HG02610 (cell line): ENCODE results near the gene FARP1.

ENCODE experiments used
- ATAC-seq: cut with Tn5 transposase; IDR thresholded peaks from one replicate; pipeline ENCODE4 v1.9.1; 2021; ENCODE audit warnings: mild to moderate bottlenecking, moderate library complexity; ENCODE audit not compliant: unreplicated experiment

The FARP1 gene

DNA sequence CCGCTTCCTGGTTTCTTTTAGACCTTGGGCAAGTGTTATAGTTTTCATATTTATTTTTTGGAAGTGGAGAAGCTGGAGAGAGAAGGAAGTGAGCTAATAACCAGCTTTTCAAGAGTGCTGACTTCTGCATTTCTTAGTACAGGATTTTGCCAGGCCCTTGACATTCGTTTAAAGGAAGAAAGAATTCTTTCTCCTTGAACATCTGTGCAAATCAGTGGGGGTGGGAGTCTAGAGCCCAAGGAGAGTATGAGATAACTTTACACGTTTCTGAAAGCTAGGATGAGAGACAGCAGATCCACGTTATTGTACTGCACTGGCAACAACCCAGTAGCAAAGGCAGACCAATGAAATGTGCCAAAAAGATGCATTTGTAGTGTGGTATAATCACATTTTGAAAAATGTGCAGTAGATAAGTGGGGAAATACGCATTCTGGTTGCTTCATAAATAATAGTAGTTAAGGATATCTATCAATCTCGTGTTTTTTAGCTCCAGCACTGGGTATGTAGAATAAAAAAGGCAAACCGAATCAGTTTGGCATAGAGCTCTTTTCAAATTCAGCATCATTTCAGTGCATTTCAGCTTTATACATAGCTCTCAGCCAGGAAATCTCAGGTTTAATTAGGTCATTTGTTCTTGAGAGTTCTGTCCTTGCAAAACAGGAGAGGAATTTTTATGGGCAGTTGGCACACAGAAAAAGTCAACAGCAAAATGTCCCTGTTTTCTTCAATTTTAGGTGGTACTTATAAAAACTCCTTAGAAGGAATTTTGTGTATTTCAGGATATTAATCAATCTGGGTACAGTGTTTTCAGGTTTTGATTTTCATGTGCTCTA, 29.9 kb downstream of the FARP1 start:
- no peak for ATAC-seq

DNA sequence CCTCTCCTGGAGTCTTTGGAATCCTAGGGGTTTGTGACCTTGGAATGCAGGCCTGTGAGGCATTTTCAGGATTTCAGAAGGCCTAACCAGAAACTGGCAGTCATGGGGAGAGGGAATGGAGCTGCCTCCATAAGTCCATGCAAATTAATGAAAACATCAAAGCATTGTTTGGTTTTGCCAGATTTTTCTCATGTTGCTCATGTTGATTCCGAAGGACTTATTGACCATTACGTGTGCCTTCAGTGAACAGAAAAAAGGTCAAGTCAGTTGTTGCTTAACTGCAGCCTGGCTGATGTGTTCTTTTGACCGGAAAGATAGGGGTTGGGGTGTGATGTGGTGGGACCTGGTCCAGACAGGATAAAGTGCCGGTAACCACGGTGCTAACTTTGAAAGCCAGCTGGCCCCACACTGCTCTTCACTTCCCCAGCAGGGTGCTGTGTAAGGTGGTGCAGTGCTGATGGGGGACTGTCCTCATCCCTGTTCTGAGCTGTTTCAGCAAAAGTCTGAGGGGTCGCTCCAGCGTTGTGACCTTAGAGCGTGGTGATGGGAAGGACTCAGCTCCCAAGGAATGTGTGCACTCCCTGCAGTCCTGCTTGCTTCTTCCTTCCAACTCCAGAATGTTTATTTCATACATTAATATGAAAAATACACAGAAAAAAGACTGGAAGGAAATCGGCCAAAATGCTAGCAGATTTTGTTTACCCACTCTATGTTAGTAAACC, 30.7 kb downstream of the FARP1 start:
- no peak for ATAC-seq

DNA sequence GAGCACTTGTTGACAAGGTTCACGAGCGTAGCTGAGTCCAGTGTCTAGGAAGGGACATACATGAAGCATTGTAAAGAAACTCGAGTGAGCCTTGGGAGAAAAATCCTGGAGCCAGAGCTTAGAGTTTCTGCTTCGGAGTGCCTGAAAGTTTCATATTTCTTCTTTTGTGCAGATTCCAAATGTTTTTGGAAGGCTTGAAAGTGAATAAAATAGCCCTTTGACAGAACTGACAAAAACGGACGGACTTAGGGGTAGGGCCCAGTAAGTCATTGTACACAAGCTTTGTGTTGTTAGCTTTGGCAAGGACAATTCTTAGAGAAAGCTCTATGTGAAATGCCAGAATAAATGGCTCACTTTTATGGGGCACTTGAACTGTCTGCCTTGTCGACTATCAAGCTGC, 31.4 kb downstream of the FARP1 start:
- no peak for ATAC-seq

DNA sequence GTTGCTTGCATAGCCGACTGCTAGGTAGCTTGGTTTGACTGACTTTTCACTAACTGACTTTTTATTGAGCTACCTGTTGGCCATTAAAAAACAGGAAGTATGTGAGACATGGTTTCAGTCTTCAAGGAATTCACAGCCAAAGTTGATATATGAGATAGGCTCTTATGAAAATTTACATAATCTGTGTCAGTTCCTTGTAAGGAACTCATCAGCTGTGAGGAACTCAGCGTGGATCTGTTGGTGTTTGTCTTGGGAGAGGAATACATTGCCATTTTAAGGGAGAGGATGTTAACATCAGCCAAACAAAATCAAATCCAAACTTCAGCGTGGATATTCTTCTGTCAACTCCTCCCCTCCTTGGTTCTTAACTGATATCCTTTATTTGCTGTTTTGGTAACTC, 32.1 kb downstream of the FARP1 start:
- no peak for ATAC-seq

DNA sequence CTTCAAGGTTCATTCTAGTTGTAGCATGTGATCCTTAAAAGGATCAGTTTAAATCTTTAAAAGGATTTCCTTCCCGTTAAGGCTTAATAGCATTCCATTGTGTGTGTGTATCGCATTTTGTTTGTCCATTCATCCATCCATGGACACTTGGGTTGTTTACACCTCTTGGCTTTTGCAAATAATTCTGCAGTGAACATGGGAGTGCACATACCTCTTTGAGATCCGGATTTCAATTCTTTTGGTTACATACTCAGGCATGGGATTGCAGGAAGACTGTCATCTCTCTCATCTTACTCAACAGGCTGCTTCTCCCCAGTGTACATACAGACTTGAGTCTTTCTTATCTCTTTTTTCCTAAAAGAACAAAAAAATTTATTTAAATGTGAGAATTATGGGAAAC, 32.9 kb downstream of the FARP1 start:
- ATAC-seq, result no peak

DNA sequence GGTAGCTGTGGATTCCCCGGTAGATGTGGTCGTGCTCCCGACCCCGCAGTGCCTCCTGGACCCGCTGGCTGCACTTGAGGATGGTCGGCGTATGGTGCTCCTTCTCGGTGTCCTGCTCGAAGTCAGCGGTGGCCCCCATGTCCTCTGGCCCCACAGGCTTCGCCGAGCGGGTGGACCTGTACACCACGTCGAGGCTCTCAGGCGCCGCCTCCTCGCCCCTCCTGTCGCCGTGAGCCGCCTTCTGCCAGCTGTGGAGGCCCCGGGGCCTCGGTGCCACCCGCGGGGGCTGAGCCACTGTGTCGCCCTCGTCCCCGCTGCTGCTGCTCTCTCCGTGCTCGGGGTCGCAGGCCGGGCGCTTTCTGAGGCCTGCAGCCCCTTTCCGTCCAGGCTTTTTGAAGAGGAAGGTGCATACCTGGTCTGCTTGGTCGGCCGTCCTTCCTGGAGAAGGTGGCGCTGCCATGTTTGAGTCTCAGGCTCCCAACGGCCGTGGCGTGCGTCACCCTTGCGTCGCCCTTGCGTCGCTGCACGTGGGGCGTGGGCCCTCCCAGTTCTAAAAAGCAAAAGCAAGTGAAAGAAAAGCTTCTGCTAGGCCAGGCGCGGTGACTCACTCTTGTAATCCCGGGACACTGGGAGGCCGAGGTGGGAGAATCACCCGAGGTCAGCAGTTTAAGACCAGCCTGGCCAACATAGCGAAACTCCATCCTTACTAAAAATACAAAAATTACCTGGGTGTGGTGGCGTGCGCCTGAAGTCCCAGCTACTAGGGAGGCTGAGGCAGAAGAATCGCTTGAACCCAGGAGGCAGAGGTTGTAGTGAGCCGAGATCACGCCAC, 34.1 kb downstream of the FARP1 start, which contains the start of gene RNF113B:
Gene RNF113B (minus strand): TSS at position 493 of the 832 bp plus-strand sequence. CDS start 33 bp downstream, at position 460.
- no peak for ATAC-seq

DNA sequence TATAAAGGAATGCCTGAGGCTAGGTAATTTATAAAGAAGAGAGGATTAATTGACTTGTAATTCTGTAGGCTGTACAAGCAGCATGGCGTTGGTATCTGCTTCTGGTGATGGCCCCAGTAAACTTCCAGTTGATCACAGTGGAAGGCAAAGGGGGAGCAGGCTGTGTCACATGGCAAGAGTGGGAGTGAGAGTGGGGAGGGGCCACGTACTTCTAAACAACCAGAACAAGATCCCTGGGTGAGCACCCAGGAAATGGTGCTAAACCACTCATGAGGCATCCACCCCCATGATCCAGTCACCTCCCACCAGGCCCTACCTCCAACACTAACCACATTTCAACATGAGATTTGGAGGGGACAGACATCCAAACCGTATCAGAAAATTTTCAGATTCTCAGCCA, 37.2 kb downstream of the FARP1 start:
- no peak for ATAC-seq

DNA sequence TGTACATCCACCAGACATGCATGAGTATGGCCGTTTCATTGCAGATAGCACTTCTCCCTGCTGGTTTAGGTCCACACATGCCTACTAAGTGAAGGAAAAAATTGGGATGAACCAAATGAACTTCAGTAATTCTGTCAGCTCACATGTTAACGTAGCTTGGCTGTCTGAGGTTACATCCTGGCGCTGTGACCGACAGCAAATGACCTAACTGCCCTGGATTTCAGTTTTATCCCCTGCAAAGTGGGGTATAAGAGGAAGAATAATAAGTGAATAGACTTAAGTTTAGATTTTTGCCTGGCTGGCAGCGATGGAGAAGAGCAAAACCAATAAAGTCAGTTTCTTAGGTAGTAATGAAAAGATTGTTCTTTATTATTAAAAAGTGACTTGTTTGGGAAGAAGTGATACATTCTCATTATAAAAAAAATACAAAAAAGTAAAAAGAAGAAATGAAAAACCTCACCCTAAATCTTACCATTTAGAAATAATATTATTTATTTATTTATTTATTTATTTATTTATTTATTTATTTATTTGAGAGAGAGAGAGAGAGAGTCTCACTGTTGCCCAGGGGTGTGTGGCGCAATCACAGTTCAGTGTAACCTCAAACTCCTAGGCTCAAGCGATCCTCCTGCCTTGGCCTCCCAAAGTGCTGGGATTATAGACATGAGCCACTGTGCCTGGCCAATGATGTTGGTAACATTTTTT, 38.4 kb downstream of the FARP1 start:
- ATAC-seq, result no peak

DNA sequence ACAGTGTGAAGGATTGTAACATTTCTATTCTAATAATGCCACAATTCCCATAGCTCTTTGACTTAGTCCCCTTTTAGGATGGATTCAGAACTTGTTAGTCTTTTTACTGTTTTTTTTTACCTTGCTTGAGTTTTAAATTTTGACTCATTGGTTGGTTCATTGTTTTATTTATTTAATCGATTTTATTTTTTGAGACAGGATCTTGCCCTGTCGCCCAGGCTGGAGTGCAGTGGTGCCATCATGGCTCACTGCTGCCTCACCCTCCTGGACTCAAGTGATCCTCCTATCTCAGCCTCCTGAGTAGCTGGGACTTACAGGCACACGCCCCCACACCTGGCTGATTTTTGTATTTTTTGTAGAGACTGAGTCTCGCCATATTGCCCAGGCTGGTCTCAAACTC, 39.3 kb downstream of the FARP1 start:
- no peak for ATAC-seq

DNA sequence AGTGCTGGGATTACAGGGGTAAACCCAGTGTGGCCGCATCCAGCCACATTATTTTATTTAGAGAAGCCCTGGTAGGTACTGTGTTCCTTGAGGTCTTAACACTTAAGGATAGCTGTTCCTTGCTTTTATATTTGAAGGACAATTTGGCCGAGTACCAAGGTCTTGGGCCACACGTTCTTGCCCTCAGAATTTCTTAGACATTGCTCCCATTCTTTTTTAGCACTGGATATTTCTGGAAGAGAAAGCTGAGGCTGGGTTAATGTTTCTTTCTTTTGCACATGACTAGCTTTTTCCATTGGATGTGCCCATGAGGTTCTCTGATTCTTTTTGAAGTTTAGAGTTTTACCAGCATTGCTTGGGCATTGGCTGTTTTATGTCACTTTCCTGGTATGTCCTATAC, 39.7 kb downstream of the FARP1 start:
- no peak for ATAC-seq

DNA sequence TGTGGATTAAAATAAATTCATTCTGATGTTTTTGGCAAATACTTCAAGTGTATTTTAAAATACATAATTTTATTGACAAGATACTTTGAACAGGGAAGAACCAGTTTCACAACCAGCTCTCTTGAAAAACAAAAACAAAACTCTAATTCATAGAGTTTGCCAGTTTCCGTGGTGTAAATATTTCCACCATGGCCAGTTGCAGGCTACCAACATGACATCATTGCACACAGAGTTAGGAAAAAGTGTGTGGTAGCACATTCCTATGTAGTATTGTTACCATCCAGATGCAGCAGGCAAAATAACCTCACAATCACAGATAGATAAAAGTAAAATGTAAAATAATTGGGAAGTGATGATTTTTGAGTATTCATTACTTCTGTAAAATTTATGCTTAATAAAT, 41.9 kb downstream of the FARP1 start:
- ATAC-seq, result no peak

DNA sequence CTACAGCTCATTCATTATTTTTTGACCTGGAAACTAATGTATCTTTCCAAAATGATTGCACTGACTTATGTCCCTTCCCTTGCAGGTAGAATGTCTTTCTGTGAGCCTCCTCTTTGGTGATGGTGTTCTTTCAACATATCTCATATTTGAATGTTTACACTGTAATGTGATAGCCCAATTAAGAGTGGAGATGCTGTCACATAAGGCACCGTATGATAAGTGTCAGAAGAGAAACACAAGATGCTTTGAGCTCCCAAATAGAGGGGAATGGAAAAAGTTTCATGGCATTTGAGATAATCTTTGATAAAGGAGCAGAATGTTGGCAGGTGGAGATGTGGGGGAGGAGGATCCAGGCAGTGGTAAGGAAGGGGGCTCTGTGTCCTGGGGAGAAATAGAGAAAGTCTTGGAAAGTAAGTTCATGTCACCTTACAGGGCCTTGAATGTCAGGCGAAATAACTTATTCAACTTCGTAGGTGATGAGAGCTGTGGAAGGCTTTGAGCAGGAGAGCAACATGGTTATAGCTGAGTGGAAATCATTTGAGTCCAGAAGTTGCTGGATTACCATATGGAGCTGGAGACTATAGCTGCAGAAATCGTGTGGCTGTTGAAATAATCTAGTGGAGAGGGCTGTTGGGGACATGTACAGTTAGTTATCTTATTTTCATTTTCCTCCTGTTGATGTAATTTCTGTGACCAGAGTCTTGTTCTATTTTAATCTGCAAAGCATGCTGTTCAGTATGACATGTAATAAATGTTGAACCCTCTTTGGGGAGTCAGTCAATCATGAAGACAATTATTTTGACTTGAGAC, 44.5 kb downstream of the FARP1 start:
- no peak for ATAC-seq

DNA sequence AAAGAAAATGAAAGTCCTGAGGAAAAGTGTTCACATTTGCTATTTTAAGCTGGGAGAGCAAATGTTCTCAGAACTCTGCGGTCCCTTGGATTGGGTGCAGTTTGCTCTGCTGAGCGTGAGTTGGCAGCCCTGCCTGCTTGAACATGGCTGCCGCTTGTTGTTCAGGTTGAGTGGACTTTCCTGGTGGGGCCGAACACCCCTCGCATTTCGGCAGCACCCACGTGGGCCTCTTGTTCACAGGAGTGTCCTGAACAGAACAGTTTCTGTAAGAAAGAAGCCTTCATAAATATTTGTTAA, 45.0 kb downstream of the FARP1 start:
- ATAC-seq, result no peak

DNA sequence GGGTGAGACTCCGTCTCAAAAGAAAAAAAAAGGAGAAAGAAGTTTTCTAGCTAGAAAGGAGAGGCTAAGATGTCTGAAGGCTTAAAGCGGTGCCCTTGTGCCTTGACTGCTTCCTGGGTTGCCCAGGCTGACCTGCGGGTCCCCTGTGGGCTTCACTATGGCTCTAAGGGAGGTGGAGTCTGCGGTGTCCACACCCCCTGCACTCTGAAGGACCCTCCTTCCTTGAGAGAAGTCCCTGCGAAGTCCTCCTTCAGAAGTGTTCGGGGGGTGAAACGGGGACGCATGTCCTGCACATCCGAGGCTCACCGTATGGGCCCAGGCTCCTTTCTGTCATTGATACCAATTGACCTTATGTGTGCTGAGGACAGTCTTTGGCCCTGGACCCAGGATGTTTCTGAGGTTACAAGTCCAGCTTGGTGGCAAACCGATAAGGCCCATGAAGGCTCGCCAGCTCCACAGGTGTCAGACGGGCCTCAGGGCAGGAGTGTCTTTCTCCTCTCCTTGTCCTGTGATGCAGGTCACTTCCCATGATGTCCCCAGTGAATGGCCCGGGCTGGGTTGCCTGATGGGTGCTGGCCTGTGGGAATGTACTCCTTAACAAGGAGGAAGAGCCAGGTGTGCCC, 45.8 kb downstream of the FARP1 start:
- no peak for ATAC-seq

DNA sequence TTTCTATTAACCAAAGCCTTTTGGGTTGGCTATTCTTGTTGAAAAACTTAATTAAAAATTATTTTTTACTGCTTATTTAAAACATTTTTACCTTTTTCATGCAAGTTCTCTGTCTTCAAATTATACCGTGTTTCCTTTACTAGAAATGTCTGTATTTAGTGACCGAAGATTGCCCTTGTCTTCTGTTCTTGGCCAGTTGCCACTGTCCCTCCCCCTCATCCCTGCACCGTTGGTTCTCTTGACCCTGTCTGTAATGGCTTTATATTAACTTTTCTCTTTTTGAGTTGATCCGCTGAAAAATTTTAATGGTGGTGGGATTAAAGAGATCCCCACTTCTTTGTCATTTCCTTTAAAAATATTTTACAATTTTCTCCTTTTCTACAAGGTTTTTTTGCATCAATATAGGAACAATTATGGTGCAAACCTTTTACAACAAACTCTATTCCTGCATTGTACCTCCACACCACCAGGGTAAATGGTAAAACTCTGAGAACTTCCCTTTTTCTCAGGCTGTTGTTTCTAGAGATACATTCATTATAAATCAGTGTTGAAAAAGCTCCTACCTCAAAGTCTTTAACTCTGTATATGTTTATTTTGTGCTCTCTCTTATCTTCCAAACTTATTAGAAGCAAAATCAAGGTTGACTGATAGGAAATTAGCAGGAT, 47.1 kb downstream of the FARP1 start:
- no peak for ATAC-seq

DNA sequence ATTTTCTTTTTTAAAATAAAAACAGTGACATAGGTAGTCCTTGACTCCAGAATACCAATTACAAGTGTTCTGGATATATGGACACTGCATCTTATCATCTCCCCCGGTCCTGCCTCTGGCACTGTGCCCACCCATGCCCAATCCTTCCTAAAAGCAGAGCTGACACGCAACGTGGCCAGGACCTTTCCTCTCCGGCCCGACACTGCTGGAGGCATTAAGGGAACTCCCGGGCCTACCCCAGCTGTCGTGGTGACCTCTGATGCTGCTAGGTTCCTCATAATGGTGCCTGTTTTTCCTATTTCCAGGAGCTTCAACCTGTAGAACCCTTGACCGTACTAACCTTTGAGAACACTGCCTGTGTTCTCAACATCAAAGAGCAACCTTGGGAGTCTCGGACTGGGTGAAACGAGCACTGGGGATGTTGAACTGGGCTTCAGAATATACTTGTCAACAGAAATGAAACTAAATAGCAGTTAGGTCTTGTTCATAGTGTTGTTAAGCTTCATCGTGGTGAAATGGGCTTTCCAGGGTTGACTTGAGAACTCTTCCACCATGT, 48.1 kb downstream of the FARP1 start:
- ATAC-seq, result no peak

DNA sequence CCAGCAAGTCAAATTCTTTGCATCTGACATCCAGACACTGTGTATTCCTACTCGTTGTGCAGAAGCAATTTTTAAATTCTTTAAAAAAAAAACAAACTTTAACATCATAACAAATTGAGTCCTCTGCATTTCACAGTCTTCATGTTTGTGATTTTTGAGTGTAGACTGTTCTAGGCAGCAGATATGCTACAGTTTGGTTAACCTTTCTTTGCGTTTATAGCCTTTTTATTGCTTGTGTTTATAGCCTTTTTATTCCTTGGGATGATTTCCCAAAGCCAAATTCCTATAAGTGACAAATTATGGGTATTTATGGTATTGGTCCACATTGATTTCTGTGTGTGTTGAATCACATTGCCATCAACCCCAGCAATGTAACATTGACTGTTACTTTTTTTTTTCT, 49.1 kb downstream of the FARP1 start:
- ATAC-seq, result no peak

DNA sequence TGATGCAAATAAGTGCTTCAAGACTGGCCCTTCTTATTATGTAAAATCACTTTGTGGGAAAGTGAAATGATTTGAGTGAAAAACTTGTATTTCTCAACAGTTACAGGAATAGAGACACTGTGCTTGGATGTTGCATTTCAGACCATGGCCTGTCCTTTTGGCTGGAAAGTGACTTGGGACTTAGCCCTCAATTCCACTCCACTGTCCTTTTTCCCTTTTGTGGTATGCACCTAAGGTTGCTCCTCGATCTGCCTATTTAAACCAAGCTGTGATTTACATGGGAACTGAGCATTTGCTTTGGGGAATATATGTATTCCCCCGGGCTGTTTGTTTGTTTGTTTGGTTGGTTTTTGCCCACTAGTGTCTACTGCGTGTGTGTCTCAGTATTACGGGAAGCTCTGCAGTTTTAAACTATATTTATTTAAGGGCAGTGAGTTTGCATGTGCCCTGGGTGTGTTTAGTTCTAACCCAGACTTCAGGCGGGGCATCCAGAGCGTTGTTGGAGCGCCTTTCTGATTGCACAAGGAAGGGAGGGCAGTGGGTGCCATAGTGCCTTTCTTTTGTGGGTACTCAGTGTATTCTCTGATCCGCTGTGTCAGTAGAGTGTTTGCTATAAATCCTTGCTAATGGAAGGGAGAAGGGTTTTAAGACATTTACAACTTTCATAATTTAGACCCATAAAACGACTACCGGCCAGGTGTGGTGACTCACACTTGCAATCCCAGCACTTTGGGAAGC, 52.3 kb downstream of the FARP1 start:
- ATAC-seq, result no peak
